Activated CD4-positive, alpha-beta T cell treated with anti-CD3 and anti-CD28 coated beads, Interleukin-2, amount 50 U/mL, for 16 hours (primary cell): Measurements from ENCODE around the gene OPHN1.
"Not testable (repeated sequence)": the region's sequence is repeated elsewhere in the genome, so short reads cannot be mapped to it uniquely, and the experiment has no call there.

ENCODE experiments used
- DNase-seq: peaks from one replicate; pipeline ENCODE4 v3.0.0-alpha.2; 2020

The OPHN1 gene

DNA sequence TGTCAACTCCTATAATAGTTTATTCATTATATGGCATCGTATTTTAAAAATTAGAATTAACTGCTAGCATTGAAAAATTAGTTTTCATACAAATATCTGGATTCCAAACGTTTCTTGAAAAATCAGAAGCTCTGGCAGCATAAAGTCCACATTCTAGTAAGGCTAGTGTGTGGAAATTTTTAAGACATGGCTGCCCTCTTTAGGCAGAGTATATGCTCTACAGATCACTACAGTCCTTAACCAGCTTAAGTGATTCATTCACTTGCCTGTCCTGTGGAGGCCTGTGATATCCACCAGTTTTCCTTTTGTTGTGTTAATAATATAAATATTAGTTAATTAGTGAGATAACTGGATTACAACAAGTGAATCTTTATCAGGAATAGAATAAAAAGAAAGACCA is 287.2 kb downstream of the OPHN1 start:
- DNase-seq = peak; percentile 2

DNA sequence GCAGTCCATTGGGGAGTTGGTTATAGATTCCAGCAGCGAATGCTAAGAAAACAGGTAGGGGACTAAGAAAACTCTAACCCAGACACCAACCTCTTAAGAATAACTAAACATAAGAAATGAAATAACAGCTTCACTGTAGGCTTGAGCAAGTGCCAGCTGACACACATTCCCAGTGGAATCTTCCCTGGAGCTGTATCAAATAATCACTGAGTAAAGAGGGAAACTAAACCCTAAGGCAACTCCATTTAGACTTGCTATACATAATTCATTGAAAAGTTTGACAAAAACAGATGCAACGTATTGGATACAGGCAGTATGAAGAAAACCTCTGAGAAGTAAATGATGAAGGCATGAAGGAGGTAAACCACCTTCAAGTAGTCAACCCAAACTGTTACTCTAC is 293.5 kb downstream of the OPHN1 start:
- no peak for DNase-seq

GRCh38 chrX:68133181-68133580 is 300.1 kb downstream of the OPHN1 start:
- no peak for DNase-seq

GRCh38 chrX:68132749-68133148 is 300.5 kb downstream of the OPHN1 start:
- DNase-seq = no peak

DNA sequence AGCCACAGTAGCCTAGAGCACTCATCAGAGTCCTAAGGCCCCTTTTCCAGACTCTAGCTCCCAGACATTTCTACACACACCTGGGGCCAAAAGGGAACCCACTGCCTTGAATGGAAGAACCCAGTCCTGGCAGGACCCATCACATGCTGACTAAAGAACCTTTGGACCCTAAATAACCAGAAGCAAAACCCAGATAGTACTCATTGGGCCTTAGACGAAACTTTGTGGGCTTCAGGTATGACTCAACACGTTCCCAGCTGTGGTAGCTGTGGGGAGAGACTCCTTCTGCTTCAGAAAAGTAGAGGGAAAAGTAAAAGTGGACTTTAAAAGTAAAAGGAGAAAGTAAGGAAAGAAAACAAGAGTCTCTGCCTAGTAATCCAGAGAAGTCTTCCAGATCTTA is 311.5 kb downstream of the OPHN1 start:
- DNase-seq = no peak

GRCh38 chrX:68121371-68121770 is 311.9 kb downstream of the OPHN1 start:
- no peak for DNase-seq

- no peak for DNase-seq
Observed at GRCh38 chrX:68115371-68115770, 317.9 kb downstream of the OPHN1 start.

- no peak for DNase-seq
Observed at GRCh38 chrX:68114573-68115129, 318.6 kb downstream of the OPHN1 start.

GRCh38 chrX:68113837-68114572 is 319.3 kb downstream of the OPHN1 start:
- no peak for DNase-seq

GRCh38 chrX:68112321-68112720 is 321.0 kb downstream of the OPHN1 start:
- no peak for DNase-seq

GRCh38 chrX:68109162-68109561 is 324.1 kb downstream of the OPHN1 start:
- DNase-seq = no peak

GRCh38 chrX:68098431-68098830 is 334.9 kb downstream of the OPHN1 start:
- no peak for DNase-seq

- DNase-seq = no peak
Observed at GRCh38 chrX:68090266-68090665, 343.0 kb downstream of the OPHN1 start.

DNA sequence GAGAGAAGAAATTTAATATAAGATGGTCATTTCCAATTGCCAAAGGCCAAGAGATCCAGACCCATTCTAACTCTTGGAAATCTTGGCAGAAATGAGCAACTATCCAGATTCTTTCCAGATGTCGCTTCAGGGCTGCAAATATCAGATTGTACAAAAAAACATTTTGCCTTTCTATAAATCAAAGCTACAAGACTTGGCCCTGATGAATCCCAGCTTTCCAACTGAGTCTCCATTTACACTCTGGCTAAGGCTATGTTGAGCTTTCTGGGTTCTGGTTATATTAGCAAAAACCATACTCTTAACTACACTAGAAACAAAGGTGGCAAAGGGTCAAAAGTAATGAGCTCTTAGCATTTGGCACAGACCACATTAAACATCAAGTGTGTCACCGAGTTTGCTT is 345.8 kb downstream of the OPHN1 start:
- DNase-seq = no peak

DNA sequence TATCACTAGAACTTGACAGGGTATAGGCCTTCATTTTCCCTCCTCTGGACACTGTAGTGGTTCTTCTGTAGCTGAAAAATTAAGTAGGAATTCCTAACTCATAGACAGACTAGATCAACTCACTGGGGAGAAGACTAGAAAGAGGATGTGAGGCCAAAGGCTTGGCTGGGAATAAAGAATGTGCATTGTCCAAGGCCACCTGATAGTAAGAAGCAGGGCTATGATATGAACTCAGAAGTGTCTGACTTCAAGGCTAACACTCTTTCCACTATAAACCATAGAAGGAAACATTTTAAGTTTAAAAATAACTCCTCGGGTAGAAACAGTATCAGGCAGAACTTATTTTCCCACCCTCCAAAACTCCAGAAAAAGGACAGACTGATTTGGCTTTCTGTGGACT is 346.6 kb downstream of the OPHN1 start:
- no peak for DNase-seq

DNA sequence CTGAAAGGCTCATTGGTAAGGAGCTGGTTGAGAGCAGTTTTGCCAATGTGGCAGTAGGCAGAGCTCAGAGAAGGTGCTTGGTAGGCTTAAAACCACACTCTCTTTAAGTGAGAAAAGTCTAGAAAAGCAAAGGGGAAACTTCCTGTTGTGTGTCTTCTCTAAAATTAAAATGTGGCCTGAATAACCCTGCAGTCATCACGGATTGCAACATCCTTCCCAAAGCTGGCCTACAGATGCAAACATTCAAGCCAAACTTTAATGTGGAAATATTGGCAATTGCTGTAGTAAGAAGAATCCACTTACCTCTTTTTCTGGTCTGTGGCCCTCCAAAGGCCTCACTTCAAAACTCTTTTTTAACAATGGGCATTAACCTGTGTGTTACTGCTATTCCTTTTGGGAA is 348.5 kb downstream of the OPHN1 start:
- no peak for DNase-seq

- no peak for DNase-seq
Observed at GRCh38 chrX:68083510-68083909, 349.8 kb downstream of the OPHN1 start.

- DNase-seq = no peak
Observed at GRCh38 chrX:68079961-68080360, 353.3 kb downstream of the OPHN1 start.

DNA sequence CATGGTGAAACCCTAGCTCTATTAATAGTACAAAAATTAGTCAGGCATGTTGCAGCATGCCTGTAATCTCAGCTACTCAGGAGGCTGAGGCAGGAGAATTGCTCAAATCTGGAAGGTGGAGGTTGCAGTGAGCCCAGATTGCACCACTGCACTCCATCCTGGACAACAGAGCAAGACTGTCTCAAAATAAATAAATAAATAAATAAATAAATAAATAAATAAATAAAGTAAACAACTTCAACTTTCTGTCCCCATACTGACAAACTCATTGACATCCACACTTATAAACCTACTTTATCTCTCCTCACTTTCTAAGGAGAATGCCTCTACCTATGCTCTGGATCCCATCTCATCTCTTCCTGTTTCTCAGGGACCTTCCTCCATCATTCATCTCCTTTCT is 354.5 kb downstream of the OPHN1 start:
- not testable (repeated sequence) for DNase-seq

- no peak for DNase-seq
Observed at GRCh38 chrX:68077378-68077777, 355.9 kb downstream of the OPHN1 start.

GRCh38 chrX:68072041-68072440 is 361.3 kb downstream of the OPHN1 start:
- DNase-seq = no peak

DNA sequence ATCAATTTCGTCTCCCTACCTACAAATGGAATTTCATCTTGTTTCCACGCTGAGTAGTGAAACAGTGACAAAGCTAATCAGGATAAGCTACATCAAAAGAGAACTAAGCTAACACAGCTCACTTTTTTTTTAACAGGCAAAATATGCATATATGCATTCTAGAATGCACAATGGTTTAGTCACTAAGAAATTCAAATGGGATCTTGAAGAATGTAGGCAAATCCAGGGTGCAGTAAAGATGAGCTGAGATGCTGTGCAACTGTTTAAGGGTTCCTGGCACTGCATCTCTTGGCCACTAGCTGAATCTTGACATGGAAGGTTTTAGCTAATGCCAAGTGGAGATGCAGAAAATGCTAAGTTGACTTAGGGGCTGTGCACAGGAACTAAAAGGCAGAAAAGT is 363.2 kb downstream of the OPHN1 start:
- DNase-seq = not testable (repeated sequence)

DNA sequence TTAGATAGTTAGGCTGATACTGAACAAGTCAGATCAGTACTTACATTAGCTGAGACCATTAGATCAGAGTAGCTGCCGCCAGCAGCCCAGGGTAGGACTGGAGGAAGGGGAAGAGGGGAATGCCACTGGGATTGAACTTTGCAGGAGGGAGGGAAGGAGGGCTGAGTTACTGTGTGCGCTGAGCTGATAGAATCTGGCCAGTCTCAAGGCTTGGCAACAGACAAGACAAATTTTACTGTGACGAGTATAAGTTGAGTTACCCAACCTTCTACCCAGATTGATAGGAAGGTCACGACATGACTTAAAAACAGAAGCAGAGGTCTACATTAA is 372.1 kb downstream of the OPHN1 start:
- no peak for DNase-seq

DNA sequence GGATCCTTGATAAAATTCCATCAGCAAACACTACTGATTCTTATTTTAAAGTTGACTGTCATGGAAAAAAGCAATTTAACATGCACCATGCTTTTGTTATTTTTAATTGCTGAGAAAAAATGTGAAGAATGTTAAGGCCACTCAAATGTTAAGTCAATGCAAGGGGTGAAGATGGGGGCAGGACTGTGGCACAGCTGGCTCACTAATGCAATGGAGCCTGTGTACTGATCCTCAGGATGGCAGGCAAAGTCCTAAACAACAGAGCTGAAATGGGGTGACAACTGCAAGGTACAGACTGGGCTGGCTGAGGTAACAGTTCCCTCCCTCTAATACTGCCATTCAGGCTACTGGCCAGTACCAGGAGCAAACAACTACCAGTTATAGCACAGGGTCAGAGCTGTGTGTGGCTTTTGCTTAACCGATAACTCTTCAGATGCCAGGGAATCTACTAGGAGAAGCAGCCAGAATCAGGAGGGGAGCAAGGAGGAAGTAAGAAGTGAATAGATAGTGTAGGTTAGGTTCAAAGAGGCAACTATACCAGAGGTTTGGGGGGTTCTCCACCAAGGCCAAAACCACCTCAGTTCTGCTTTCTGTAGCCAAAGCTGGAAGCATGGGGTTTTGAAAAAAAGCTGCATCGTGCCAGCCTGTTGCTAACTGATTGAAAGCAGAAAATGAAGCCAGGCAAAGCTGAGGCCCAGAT is 372.6 kb downstream of the OPHN1 start:
- no peak for DNase-seq

- DNase-seq = no peak
Observed at GRCh38 chrX:68059469-68059868, 373.8 kb downstream of the OPHN1 start.
